Dedifferentiated amniotic fluid mesenchymal stem cell (primary cell): ENCODE measurements around the gene PRDM16.

Source experiments
- DNase-seq: peaks from one replicate; pipeline ENCODE4 v3.0.0-alpha.2; 2016; ENCODE audit errors: extremely low spot score

Gene PRDM16

GRCh38 chr1:3471356-3472087 lies 402.5 kb downstream of the PRDM16 start:
- no peak for DNase-seq

GRCh38 chr1:3472088-3472850 lies 403.3 kb downstream of the PRDM16 start:
- no peak for DNase-seq

- no peak for DNase-seq
Observed at GRCh38 chr1:3472906-3473305, 403.9 kb downstream of the PRDM16 start.

GRCh38 chr1:3473381-3473844 lies 404.4 kb downstream of the PRDM16 start:
- DNase-seq: peak; percentile 42

- DNase-seq: no peak
Observed at GRCh38 chr1:3474016-3474415, 405.0 kb downstream of the PRDM16 start.

GRCh38 chr1:3474421-3474820 lies 405.4 kb downstream of the PRDM16 start:
- DNase-seq: no peak

- DNase-seq: no peak
Observed at GRCh38 chr1:3475839-3476573, 407.0 kb downstream of the PRDM16 start.

GRCh38 chr1:3476666-3477065 lies 407.7 kb downstream of the PRDM16 start:
- DNase-seq: no peak

GRCh38 chr1:3477241-3477995 lies 408.4 kb downstream of the PRDM16 start:
- no peak for DNase-seq

- no peak for DNase-seq
Observed at GRCh38 chr1:3478187-3478586, 409.2 kb downstream of the PRDM16 start.

- DNase-seq: no peak
Observed at GRCh38 chr1:3479511-3480368, 410.7 kb downstream of the PRDM16 start.

- no peak for DNase-seq
Observed at GRCh38 chr1:3480369-3480719, 411.3 kb downstream of the PRDM16 start.

GRCh38 chr1:3481046-3481445 lies 412.0 kb downstream of the PRDM16 start:
- DNase-seq: no peak

- no peak for DNase-seq
Observed at GRCh38 chr1:3481836-3482375, 412.9 kb downstream of the PRDM16 start.

- DNase-seq: no peak
Observed at GRCh38 chr1:3482378-3482849, 413.4 kb downstream of the PRDM16 start.

GRCh38 chr1:3483380-3483779 lies 414.4 kb downstream of the PRDM16 start:
- DNase-seq: no peak

- DNase-seq: no peak
Observed at GRCh38 chr1:3483801-3484444, 414.9 kb downstream of the PRDM16 start.

GRCh38 chr1:3485016-3485415 lies 416.0 kb downstream of the PRDM16 start:
- no peak for DNase-seq
